Fibroblast of lung (primary cell): ENCODE results near the gene SLC35E4.

Experiments used
- CTCF ChIP-seq, 2 donors: IDR thresholded peaks in 1 of 2; conservative IDR thresholded peaks in 1 of 2; 1 replicate in 1 of 2; 2 replicates in 1 of 2; pipeline ENCODE4 v1.5.1; 2011 to 2012; ENCODE audit warnings: low read length in 2 of 2, control low read depth in 1 of 2, inconsistent platforms in 1 of 2, low read depth in 1 of 2, mild to moderate bottlenecking in 1 of 2
- EZH2 ChIP-seq: IDR thresholded peaks from 2 replicates; pipeline ENCODE4 v1.5.1; 2012; ENCODE audit warnings: low read length, control low read depth, mild to moderate bottlenecking; ENCODE audit errors: missing control alignments

DNA sequence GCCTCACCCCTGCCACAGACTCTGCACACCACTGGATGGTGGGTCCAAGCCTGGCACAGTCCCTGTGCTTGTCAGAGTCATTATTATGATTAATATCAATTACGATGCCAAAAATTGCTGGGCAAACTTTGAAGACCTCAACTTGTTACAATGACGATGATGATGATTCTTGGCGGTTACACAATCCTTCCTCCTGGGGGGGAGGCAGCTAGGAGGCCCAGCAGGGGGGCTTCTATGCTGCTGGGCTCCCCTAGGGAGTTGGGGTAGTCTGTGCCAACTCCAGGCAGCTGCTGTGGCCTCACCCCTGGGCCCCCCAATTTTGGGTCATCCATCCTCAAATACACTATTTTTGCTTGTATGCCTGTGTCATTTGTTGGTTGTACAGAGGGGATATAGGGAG, 12.0 kb downstream of the SLC35E4 start:
- no peak for TF ChIP-seq EZH2
- TF ChIP-seq CTCF (conservative IDR thresholded peaks at IDR 0.05 in 1 of 2, IDR thresholded peaks at IDR 0.05 in 1 of 2; ENCODE audit: low read depth in 1 of 2, low read length in 2 of 2): no peak
